ENCODE results near the gene CTNNA2.

DNA sequence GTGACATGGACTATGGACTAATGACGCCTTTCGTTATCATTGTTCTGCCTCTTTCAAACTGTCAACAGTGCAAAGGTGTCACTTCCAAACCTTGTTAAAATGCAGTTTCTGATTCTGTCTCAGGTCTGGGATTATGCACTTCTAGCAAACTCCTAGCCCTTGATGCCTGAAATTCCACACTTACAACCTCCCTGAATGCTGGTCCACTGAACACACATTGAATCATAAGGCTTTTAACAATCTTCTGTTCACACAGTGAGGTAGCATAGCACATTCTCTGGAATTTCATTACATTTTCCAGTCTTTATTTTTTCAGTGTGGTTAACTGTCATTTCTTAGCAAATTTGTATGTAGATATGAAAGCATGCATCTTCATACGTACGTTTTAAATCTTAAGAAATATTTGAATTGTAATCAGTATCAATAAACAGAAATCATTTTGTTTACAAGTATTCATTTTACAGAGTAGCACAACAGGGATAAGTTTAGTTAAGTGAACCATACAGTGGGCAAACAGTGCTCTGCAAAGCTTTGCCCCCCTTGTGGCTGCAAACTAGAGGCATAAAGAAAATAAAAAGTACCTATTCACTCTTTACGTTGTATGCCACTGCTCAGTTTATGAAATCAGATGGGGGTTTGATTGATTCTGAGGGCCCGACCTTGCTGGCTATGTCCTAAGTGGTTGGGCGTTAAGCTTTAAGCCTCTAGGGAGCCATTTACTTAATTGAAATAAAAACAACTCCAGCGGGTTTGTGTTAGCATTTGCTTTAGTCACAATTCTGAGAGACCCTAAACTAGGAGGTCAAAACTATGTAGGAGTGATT lies 540.9 kb downstream of the CTNNA2 start:
- TF ChIP-seq, protein P1, sequence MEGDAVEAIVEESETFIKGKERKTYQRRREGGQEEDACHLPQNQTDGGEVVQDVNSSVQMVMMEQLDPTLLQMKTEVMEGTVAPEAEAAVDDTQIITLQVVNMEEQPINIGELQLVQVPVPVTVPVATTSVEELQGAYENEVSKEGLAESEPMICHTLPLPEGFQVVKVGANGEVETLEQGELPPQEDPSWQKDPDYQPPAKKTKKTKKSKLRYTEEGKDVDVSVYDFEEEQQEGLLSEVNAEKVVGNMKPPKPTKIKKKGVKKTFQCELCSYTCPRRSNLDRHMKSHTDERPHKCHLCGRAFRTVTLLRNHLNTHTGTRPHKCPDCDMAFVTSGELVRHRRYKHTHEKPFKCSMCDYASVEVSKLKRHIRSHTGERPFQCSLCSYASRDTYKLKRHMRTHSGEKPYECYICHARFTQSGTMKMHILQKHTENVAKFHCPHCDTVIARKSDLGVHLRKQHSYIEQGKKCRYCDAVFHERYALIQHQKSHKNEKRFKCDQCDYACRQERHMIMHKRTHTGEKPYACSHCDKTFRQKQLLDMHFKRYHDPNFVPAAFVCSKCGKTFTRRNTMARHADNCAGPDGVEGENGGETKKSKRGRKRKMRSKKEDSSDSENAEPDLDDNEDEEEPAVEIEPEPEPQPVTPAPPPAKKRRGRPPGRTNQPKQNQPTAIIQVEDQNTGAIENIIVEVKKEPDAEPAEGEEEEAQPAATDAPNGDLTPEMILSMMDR (IDR thresholded peaks at IDR 0.05; ENCODE audit: borderline replicate concordance, extremely low read depth, low read length, poor library complexity, severe bottlenecking): no peak
- TF ChIP-seq EZH2 (IDR thresholded peaks at IDR 0.05; ENCODE audit: borderline replicate concordance, low read depth, low read length, severe bottlenecking): no peak
